Sigmoid colon (tissue), 3 donors: ENCODE measurements around the gene VWA3A.

ENCODE experiments used
- POLR2A ChIP-seq, 2 donors: fragments of 450-650 bp; IDR thresholded peaks; one replicate each; pipeline ENCODE4 v1.6.1; 2016; ENCODE audit warnings: antibody characterized with exemption in 2 of 2, mild to moderate bottlenecking in 2 of 2, moderate library complexity in 2 of 2
- TF ChIP-seq, protein P1 (sequence below), 4 experiments: fragments of 450-650 bp in 3 of 4; fragments of 200-600 bp in 1 of 4; IDR thresholded peaks; one replicate each; pipeline ENCODE4 v1.5.1; 2016 to 2019; ENCODE audit warnings: antibody characterized with exemption in 4 of 4, mild to moderate bottlenecking in 3 of 4, moderate library complexity in 2 of 4

DNA sequence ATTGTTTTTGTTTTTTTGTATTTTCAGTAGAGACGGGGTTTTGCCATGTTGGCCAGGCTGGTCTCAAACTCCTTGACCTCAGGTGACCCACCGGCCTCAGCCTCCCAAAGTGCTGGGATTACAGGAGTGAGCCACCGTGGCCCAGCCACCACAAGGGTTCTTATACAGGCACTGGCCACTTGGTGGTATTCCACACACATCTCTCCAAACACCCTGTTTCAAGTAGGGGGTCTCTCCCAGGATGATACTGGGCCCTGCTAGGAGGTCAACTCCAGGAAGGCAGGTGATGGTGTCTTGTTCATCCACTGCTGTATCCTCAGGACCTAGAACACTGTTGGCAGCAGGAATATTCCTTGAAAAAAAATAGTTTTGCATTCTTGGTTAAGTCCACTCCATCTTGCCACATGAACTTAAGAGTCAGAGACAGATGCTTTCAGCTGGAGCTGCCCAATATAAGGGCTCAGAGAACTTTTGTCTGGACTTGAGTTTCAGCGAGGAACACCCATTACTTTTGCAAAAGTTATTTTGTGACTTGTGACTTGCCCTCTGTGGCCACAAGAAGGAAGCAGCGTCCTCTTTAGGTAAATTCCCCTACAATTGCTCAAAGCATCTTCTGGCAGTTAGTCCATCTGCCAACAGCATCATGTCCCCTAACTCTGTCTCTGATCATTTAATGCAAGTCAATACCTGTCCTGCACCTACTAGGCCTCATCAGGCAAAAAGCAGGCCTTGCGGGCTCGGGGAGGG, 106.4 kb downstream of the VWA3A start:
- TF ChIP-seq, protein P1, sequence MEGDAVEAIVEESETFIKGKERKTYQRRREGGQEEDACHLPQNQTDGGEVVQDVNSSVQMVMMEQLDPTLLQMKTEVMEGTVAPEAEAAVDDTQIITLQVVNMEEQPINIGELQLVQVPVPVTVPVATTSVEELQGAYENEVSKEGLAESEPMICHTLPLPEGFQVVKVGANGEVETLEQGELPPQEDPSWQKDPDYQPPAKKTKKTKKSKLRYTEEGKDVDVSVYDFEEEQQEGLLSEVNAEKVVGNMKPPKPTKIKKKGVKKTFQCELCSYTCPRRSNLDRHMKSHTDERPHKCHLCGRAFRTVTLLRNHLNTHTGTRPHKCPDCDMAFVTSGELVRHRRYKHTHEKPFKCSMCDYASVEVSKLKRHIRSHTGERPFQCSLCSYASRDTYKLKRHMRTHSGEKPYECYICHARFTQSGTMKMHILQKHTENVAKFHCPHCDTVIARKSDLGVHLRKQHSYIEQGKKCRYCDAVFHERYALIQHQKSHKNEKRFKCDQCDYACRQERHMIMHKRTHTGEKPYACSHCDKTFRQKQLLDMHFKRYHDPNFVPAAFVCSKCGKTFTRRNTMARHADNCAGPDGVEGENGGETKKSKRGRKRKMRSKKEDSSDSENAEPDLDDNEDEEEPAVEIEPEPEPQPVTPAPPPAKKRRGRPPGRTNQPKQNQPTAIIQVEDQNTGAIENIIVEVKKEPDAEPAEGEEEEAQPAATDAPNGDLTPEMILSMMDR (IDR thresholded peaks at IDR 0.05): no peak
- no peak for TF ChIP-seq POLR2A (IDR thresholded peaks at IDR 0.05)
